Right lobe of liver (tissue), 6 donors: Measurements from ENCODE around the gene PRDM2. TPM values are rescaled to one million over a fixed set of nuclear protein-coding genes. Genes with fewer than 3 reads are reported as not detected.

Experiments used
- ATAC-seq, 4 donors: fragments of 200-7000 bp; cut with Tn5 transposase; one replicate each; pipeline ENCODE4 v1.9.1; 2020; ENCODE audit warnings: mild to moderate bottlenecking in 4 of 4, moderate library complexity in 4 of 4
- DNase-seq, 3 donors: peaks; one replicate each; pipeline ENCODE4 v3.0.0-alpha.2; 2020
- H3K27ac ChIP-seq, 3 donors: fragments of 200-600 bp; one replicate each; pipeline ENCODE4 v1.8.0; 2022
- H3K27me3 ChIP-seq, 2 donors: fragments of 200-600 bp; one replicate each; pipeline ENCODE4 v1.8.0; 2022
- H3K36me3 ChIP-seq, 4 donors: fragments of 200-600 bp; sonication (generic) in 1 of 4; one replicate each; pipeline versions ENCODE4 v1.5.1 to v1.8.0; 2017 to 2022; ENCODE audit warnings: control low read depth in 1 of 4
- H3K4me1 ChIP-seq, 4 donors: fragments of 200-600 bp; sonication (generic) in 1 of 4; one replicate each; pipeline versions ENCODE4 v1.5.1 to v1.8.0; 2017 to 2022; ENCODE audit warnings: control low read depth in 1 of 4
- H3K4me3 ChIP-seq, 3 donors: fragments of 200-600 bp; one replicate each; pipeline ENCODE4 v1.8.0; 2022
- H3K9me3 ChIP-seq, 4 donors: fragments of 200-600 bp; sonication (generic) in 1 of 4; one replicate each; pipeline versions ENCODE4 v1.5.1 to v1.8.0; 2017 to 2022; ENCODE audit warnings: control low read depth in 1 of 4
- POLR2A ChIP-seq: fragments of 450-650 bp; IDR thresholded peaks from one replicate; pipeline ENCODE4 v1.6.1; 2017; ENCODE audit warnings: antibody characterized with exemption, mild to moderate bottlenecking
- WGBS: methylation state at CpG from one replicate; pipeline ENCODE4 v1.1.6; 2018; ENCODE audit warnings: low coverage, low lambda C conversion rate; ENCODE audit not compliant: insufficient coverage; ENCODE audit errors: missing lambda C conversion rate; 5-methylcytosine and 5-hydroxymethylcytosine counted together
- intact Hi-C, 2 donors: fragments of 100-400 bp; cut with DNase I; formaldehyde crosslinking; loops; one replicate each; pipeline versions ENCODE4 v1.11.2 to v1.14.1; 2022
- small RNA-seq, 2 experiments: library from RNA; depleted of rRNA; stranded (forward); fragments of <200 nt; gene quantifications; one replicate each; pipeline ENCODE3, GENCODE V24; 2016
- total RNA-seq, 6 experiments: library from RNA; depleted of rRNA in 2 of 6; stranded (reverse); fragments of >200 nt in 2 of 6; fragmentation: NEBNext Ultra II Directional in 3 of 6; extraction: Animal tissue kit (Norgen Biotek cat#: 25700) in 3 of 6; gene quantifications; one replicate each; pipeline versions ENCODE4 v1.1.0 to v1.2.4, GENCODE V29; 2016 to 2023
- TF ChIP-seq, protein P1 (sequence below), 4 donors: fragments of 200-600 bp in 3 of 4; fragments of 450-650 bp in 1 of 4; IDR thresholded peaks; one replicate each; pipeline versions ENCODE4 v1.5.1 to v1.8.0; 2016 to 2022; ENCODE audit warnings: antibody characterized with exemption in 4 of 4, mild to moderate bottlenecking in 2 of 4
- donor health status: DM: no; HTN: yes; CAD: no.
- donor health status: DM: no; HTN: no; CAD: no.
- donor health status: DM: no; HTN: no; CAD: no.
- donor health status: DM: no; HTN: yes; CAD: no.
- donor health status: DM: no; HTN: yes; CAD: no.

The PRDM2 gene
- total RNA-seq, 6 experiments from 2014 or later = 7.4 to 16.9 (median 12.5) TPM

DNA sequence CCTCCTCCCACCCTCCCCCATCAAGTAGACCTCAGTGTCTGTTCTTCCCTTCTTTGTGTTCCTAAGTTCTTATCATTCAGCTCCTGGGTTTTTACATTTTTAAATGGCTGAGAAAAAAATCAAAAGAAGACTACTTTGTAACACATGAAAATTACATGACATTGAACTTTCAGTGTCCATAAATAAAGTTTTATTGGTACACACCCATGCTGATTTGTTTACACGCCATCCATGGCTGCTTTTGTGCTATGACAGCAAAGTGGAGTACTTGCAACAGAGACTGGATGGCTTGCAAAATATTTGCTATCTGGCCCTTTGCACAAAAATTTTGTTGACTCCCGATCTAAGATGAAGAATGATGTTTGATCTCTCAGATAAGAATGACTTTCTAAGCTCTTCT, 171.4 kb downstream of the PRDM2 start:
- Histone ChIP-seq H3K36me3 (no peaks in the 10 kb centered on the region), H3K9me3 (no peaks in the 10 kb centered on the region), H3K4me3 (no peak overlapping the region), H3K27me3 (no peaks in the 10 kb centered on the region), H3K27ac (no peak overlapping the region), H3K4me1 (no peaks in the 10 kb centered on the region)
- no peak for DNase-seq
- ATAC-seq = no peak
- TF ChIP-seq, protein P1, sequence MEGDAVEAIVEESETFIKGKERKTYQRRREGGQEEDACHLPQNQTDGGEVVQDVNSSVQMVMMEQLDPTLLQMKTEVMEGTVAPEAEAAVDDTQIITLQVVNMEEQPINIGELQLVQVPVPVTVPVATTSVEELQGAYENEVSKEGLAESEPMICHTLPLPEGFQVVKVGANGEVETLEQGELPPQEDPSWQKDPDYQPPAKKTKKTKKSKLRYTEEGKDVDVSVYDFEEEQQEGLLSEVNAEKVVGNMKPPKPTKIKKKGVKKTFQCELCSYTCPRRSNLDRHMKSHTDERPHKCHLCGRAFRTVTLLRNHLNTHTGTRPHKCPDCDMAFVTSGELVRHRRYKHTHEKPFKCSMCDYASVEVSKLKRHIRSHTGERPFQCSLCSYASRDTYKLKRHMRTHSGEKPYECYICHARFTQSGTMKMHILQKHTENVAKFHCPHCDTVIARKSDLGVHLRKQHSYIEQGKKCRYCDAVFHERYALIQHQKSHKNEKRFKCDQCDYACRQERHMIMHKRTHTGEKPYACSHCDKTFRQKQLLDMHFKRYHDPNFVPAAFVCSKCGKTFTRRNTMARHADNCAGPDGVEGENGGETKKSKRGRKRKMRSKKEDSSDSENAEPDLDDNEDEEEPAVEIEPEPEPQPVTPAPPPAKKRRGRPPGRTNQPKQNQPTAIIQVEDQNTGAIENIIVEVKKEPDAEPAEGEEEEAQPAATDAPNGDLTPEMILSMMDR (IDR thresholded peaks at IDR 0.05) = no peak
- no peak for TF ChIP-seq POLR2A
- intact Hi-C loops = no loop called here
- WGBS = 37% methylated on average over 2 of the region's 2 CpGs

DNA sequence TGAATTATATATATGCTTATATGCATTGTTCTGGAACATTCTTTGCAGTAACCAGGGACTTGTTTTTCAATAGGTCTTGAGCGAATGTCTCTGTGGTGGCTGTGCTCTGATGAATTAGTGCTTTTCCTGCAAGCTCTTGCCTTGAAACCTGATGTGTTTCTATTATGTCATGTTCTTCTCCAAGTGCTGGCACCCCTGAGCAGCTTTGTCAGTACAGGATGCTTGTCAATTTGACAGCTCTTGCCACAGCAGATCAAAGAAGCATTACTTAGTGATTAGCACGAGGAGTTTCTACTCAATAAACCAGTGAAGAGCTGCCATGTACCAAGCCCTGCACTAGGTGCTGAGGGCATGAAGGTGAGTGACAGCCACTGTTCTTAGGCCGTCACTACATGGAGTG, 171.9 kb downstream of the PRDM2 start:
- Histone ChIP-seq H3K4me1 (no peaks in the 10 kb centered on the region), H3K36me3 (no peaks in the 10 kb centered on the region), H3K27me3 (no peaks in the 10 kb centered on the region), H3K27ac (no peak overlapping the region), H3K4me3 (no peak overlapping the region), H3K9me3 (no peaks in the 10 kb centered on the region)
- TF ChIP-seq, protein P1 (IDR thresholded peaks at IDR 0.05) = no peak
- no peak for TF ChIP-seq POLR2A
- no peak for DNase-seq
- 70% methylated on average over 3 of the region's 3 CpGs for WGBS
- intact Hi-C loops = no loop called here
- ATAC-seq = no peak

DNA sequence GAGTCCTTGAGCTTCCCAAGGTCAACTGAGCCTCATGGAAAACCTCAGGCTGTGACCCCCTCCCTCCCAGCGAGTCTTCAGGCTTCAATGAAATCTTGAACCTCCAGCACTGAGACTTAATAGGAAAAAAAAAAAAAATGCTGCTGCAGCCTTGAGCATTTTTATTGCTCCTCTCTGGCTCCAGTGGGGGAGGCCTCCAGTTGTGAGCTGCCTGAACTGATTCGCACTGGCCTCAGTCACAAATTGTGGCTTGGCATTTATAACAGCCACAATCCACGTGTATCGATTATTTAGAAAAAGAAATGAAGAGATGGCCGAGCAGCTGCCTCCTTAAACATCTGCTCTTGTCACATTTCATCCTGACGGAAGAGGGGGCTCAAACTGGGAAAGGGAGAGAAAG, 173.0 kb downstream of the PRDM2 start:
- TF ChIP-seq POLR2A = no peak
- TF ChIP-seq, protein P1 (IDR thresholded peaks at IDR 0.05) = no peak
- ATAC-seq (no peak), DNase-seq (no peak)
- intact Hi-C loops = no loop called here
- no peak overlapping the region for H3K27ac ChIP-seq
- no peak overlapping the region for H3K4me3 ChIP-seq
- H3K4me1 ChIP-seq = no peaks in the 10 kb centered on the region
- H3K27me3 ChIP-seq = no peaks in the 10 kb centered on the region
- H3K36me3 ChIP-seq = no peaks in the 10 kb centered on the region
- no peaks in the 10 kb centered on the region for H3K9me3 ChIP-seq
- WGBS = 70% methylated on average over 5 of the region's 6 CpGs

Small RNA genes within 50 kb of the gene (small RNA-seq; reads per million reads assigned to genes)
- gene RF00564 = 0 reads per million in 2 experiments

Other genes starting within 250 kb of the PRDM2 start
- not detected for gene LRRC38, start 186.2 kb upstream of the PRDM2 start, total RNA-seq
- gene PDPN, start 116.4 kb upstream of the PRDM2 start, total RNA-seq = 1 to 10 TPM in 1 of 6 experiments, under 1 TPM in 5; 0.11 to 1.1 (median 0.45) TPM